GM23248 (cell line): ENCODE measurements around the gene ODC1.

Source experiments
- EZH2 ChIP-seq: fragments of 200-600 bp; sonication (generic); IDR thresholded peaks from 2 replicates; pipeline ENCODE4 v1.6.1; 2018; ENCODE audit warnings: antibody characterized with exemption, mild to moderate bottlenecking; ENCODE audit not compliant: insufficient read depth, poor library complexity, severe bottlenecking
- EZH2phosphoT487 ChIP-seq: fragments of 200-600 bp; sonication (generic); IDR thresholded peaks from 2 replicates; pipeline ENCODE4 v1.6.1; 2018; ENCODE audit warnings: antibody characterized with exemption, moderate library complexity, mild to moderate bottlenecking, low read depth; ENCODE audit not compliant: insufficient read depth

- TF ChIP-seq EZH2 (no peak), EZH2phosphoT487 (no peak)
These were observed 8.8 kb downstream of the ODC1 start for GRCh38 chr2:10439185-10439879.
